NCI-H526 treated with DMSO at 0.1 percent for 48 hours (cell line): ENCODE results near the gene CIBAR2.

ENCODE experiments used
- DNase-seq: peaks from one replicate; lab custom pipeline; 2025; lab: John Stamatoyannopoulos, UW

CIBAR2 gene

GRCh38 chr16:85144026-85144915 is 32.0 kb upstream of the CIBAR2 start:
- no peak for DNase-seq

GRCh38 chr16:85142771-85143211 is 30.5 kb upstream of the CIBAR2 start:
- DNase-seq: no peak

DNA sequence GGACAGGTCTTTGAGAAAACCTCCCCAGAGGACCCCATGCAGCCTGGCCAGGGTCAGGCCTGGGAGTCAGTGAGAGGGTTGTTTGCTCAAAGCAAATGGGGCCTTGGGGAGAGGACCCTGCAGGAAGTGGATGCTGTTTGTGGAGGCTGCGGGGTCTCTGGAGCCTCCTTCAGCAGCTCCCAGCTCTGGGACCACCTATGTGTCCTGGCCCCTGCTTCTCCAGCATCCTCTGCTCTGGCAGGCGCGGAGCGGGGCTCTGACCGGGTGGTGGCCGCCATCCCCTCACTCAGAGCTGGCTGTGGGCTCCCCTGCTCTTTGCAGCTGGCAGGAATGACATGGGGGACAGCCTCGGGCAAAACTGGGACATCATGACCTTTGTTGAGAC is 29.8 kb upstream of the CIBAR2 start:
- DNase-seq: no peak

- DNase-seq: no peak
Observed at GRCh38 chr16:85141491-85142128, 29.3 kb upstream of the CIBAR2 start.

- no peak for DNase-seq
Observed at GRCh38 chr16:85140455-85141012, 28.3 kb upstream of the CIBAR2 start.

DNA sequence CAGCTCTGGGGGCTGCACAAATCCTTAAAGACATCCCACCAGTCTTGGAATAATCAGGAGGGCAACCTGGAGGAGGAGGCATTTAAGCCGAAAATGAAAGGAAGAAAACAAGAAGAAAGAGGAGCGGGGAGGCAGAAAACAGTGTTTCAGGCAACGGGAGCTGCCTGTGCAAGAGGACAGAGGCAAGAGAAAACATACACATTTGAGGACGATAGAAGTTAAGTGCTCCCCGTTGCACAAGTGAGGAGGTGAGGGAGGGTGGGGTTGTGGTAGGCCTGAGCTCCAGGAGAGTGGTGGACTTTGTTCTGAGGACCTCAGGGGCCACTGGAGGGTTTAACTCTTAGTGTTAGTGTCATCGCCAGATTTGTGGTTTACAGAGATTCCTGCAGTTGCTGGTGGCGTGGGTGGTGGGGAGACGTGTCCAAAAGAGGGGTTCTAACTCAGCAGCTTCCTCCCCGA is 27.6 kb upstream of the CIBAR2 start:
- no peak for DNase-seq

- DNase-seq: no peak
Observed at GRCh38 chr16:85138825-85139627, 26.8 kb upstream of the CIBAR2 start.

DNA sequence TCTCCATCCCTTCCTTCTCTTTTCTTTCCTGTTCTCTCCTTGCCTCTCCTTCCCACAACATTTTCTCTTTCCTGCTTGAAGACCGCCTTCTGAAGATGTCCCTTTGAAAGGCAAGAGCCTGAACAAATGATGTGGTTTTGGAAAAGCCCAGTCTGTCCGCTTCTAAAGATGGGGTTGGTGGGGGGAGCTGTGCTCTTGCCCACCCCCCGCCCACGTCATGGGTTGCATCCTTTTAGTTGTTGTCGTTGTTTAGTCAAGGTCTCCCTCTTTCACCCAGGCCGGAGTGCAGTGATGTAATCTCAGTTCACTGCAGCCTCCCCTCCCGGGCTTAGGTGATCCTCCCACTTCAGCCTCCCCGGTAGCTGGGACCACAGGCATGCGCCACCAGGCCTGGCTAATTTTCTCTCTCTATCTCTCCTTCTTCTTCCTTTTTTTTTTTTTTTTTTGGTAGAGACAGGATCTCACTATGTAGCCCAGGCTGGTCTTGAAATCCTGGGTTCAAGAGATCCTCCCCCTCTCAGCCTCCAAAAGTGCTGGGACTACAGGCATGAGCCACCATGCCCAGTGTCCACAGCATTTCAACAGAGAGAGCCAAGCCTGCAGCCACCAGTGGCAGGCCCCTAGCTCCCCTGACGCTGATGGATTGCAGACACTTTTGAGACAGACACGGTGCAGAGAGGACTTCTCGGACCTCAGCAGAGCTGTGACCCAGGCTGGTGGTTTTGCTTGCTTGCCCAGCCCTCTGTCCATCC is 26.0 kb upstream of the CIBAR2 start:
- no peak for DNase-seq

- no peak for DNase-seq
Observed at GRCh38 chr16:85137323-85138072, 25.2 kb upstream of the CIBAR2 start.

- no peak for DNase-seq
Observed at GRCh38 chr16:85136702-85137322, 24.5 kb upstream of the CIBAR2 start.

- DNase-seq: no peak
Observed at GRCh38 chr16:85136213-85136701, 24.0 kb upstream of the CIBAR2 start.

DNA sequence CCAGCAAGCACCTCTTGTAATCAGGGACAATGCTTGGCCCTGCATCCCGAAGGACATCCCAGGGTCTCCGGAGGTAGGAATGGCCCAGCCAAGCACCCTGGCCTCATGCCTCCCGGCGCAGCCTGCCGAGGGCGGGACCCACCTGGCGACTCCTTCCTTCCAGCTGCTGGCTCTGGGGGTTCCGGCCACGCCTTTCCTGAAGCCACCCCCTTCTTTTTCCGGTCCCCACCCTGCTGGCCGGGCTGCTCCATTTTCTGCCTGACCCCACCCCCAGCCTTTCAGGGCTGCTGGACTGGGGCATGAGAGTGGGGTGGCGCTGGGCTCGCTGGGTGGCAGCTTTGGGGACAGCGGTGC is 22.5 kb upstream of the CIBAR2 start:
- DNase-seq: no peak

DNA sequence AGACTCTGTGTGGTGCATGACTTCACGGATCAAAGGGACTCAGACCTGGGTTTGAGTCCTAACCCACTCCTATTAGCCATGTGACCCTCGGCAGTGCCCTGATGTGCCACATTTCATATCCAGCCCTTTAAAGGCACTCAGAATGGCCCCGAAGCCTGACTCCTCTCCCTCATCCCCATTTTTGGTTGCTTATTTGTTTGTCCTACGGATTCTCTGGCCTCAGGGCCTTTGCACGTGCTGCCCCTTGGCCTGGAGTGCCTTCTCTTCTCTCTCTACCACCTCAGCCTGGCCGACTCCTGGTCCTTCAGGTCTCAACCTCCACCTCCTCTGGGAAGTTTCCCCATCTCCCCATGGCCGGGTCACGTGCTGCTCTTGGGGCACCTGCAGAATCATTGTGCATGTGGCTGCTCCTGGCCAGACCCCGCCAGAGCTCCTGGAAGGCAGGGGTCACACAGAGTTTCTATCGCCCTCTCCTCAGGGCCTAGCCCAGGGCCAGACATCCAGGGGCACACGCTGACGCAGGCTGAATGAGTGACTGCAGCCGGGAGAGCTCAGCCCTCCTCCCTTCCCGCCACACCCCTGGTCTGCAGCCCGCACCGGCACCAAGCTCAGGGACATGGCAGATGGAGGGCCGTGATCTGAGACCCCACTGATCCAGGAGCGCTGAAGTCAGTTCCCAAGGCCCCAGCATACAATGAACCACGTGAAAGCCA is 22.0 kb upstream of the CIBAR2 start:
- no peak for DNase-seq

DNA sequence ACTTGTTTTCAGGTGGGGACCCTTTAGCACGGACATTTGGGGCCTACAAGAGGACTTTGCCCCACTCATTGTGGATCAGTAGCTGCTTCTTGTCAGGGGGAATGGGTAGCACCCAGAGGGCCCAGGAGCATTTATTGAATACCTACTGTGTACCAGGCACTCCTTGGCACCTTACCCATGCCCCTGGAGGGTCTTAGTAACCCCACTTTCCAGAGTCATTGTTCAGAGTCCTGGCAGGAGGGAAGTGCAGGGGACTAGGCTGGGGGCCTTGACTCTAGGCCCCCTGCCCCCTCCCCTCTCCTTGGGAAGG is 21.0 kb upstream of the CIBAR2 start:
- no peak for DNase-seq

- no peak for DNase-seq
Observed at GRCh38 chr16:85132456-85133289, 20.4 kb upstream of the CIBAR2 start.

GRCh38 chr16:85130705-85131028 is 18.4 kb upstream of the CIBAR2 start:
- no peak for DNase-seq

DNA sequence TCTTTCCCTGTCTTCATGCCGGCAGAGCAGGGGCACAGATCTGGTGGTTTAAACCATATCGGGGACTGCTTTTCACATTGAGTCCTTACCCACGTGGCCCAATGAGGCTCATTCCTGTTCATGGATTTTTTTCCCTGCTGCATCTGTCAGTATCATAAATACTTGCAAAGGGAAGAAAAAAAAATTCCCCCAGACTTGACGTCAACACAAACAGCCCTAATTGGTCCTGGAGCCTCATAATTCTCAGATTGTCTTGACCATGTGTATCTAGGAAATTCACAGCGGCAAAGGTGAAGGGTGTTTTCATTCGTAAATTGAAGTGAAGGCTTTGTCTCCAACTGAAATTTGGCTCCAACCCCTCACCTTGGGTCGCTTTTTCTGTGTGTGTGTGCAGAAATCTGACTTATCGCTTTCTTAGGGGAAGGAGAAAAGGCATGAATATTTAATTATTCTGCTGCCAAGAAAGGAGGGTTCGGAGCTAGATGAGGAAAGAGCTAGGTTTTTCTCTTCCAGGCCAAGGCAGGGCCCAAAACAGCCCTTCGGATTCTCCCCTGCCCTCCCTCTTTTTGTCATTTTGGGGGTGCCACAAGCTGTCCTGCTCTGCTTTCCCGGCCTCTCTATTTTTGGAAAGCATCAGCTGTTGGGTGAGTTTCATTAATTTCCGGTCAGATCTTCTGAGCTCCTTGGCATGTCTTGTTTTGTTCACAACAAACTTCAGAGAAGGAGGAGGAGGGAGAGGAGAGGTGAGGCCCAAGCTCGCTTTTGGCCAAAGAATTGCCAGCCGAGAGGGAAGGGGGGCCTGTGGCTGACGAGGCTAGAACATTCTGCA is 17.8 kb upstream of the CIBAR2 start:
- no peak for DNase-seq
